Suprapubic skin (tissue), 3 donors: Measurements from ENCODE around the gene CCR9.

ENCODE experiments used
- EP300 ChIP-seq: sonication (generic); formaldehyde crosslinking; IDR thresholded peaks from one replicate; pipeline ENCODE4 v1.6.1; 2017; ENCODE audit warnings: antibody characterized with exemption
- POLR2A ChIP-seq, 2 donors: fragments of 450-650 bp; IDR thresholded peaks; one replicate each; pipeline ENCODE4 v1.6.1; 2017; ENCODE audit warnings: antibody characterized with exemption in 2 of 2, mild to moderate bottlenecking in 2 of 2, moderate library complexity in 2 of 2
- TF ChIP-seq, protein P1 (sequence below), 2 donors: fragments of 200-600 bp in 1 of 2; fragments of 450-650 bp in 1 of 2; sonication (generic) in 1 of 2; IDR thresholded peaks; one replicate each; pipeline ENCODE4 v1.5.1; 2016 to 2019; ENCODE audit warnings: antibody characterized with exemption in 2 of 2, mild to moderate bottlenecking in 1 of 2, moderate library complexity in 1 of 2

DNA sequence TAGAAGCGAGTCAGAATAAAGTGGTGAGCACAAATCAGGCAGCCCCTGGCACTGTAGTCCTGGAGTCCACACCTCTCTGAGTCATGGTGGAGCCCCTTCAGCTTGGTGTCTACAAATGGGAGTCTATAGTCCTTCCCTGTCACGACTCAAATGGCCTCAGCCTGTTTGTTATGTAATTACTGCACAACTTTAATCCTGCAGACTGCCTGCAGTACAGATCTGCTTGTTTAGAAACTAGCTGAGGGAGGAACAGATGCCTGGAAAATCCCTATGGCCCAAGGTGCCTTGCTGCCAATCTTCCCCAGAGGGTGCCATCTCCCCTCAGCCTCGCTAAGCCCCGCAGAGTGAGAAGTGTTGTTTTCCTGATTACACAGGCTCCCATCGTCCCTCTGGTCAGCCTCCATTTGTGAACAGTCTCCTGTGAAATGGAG is 53.0 kb downstream of the CCR9 start:
- TF ChIP-seq, protein P1, sequence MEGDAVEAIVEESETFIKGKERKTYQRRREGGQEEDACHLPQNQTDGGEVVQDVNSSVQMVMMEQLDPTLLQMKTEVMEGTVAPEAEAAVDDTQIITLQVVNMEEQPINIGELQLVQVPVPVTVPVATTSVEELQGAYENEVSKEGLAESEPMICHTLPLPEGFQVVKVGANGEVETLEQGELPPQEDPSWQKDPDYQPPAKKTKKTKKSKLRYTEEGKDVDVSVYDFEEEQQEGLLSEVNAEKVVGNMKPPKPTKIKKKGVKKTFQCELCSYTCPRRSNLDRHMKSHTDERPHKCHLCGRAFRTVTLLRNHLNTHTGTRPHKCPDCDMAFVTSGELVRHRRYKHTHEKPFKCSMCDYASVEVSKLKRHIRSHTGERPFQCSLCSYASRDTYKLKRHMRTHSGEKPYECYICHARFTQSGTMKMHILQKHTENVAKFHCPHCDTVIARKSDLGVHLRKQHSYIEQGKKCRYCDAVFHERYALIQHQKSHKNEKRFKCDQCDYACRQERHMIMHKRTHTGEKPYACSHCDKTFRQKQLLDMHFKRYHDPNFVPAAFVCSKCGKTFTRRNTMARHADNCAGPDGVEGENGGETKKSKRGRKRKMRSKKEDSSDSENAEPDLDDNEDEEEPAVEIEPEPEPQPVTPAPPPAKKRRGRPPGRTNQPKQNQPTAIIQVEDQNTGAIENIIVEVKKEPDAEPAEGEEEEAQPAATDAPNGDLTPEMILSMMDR (IDR thresholded peaks at IDR 0.05): no peak
- TF ChIP-seq POLR2A (IDR thresholded peaks at IDR 0.05): no peak
- no peak for TF ChIP-seq EP300
